GM12878 (cell line): ENCODE results near the gene ZNF888. TPM values are rescaled to one million over a fixed set of nuclear protein-coding genes. Genes with fewer than 3 reads are reported as not detected.

Experiments
- ATAC-seq: fragments of 200-7000 bp; cut with Tn5 transposase; 3 replicates; pipeline ENCODE4 v1.9.1; 2020; ENCODE audit warnings: mild to moderate bottlenecking, moderate library complexity
- BruUV-seq: library from RNA; stranded (reverse); fragments of 400-500 nt; replicated peaks from 2 replicates; lab custom pipeline; 2021; lab: Mats Ljungman, UMichigan
- CTCF ChIA-PET: fragments of 300-600 bp; sonication (Branson Sonifier 250); formaldehyde crosslinking; extraction: SDS; loops from one replicate; lab custom pipeline; 2021; ENCODE audit warnings: inconsistent platforms; lab: Yijun Ruan, JAX
- POLR2A ChIA-PET: fragments of 350-600 bp; formaldehyde crosslinking; extraction: SDS; loops from one replicate; lab custom pipeline; 2021; ENCODE audit warnings: inconsistent platforms; lab: Charles Lee
- RAD21 ChIA-PET: fragments of 300-600 bp; sonication (Branson Sonifier 250); formaldehyde crosslinking; loops from one replicate; lab custom pipeline; 2023; ENCODE audit warnings: antibody characterized with exemption; ENCODE audit not compliant: unreplicated experiment; lab: Charles Lee
- SMC1A ChIA-PET: fragments of 300-600 bp; sonication (Branson Sonifier 250); formaldehyde crosslinking; loops from one replicate; lab custom pipeline; 2023; ENCODE audit not compliant: unreplicated experiment, uncharacterized antibody; lab: Charles Lee
- DNase-seq: peaks from one replicate; pipeline ENCODE4 v3.0.0-alpha.2; 2011; ENCODE audit warnings: low read depth, low spot score
- FAIRE-seq: peaks from 3 replicates; lab custom pipeline; 2011; peaks lifted over from hg19 to GRCh38; lab: Jason Lieb, UNC
- H2AFZ ChIP-seq: 2 replicates; pipeline ENCODE4 v1.6.0; 2011; ENCODE audit warnings: low read depth, low read length, control low read depth; ENCODE audit not compliant: control insufficient read depth
- H3K27ac ChIP-seq: 2 replicates; pipeline ENCODE4 v1.5.1; 2011; ENCODE audit warnings: control low read depth; ENCODE audit not compliant: control insufficient read depth, insufficient read depth
- H3K27me3 ChIP-seq, 2 experiments: replicated peaks in 1 of 2; 2 replicates each; pipeline versions ENCODE4 v1.6.0 to v1.6.1; 2011; ENCODE audit warnings: low read length in 1 of 2; ENCODE audit not compliant: control insufficient read depth in 2 of 2, insufficient read depth in 2 of 2
- H3K36me3 ChIP-seq, 2 experiments: 2 replicates each; pipeline ENCODE4 v1.5.1; 2011; ENCODE audit warnings: low read length in 1 of 2; ENCODE audit not compliant: control insufficient read depth in 2 of 2, insufficient read depth in 2 of 2
- H3K4me1 ChIP-seq: 2 replicates; pipeline ENCODE4 v1.6.1; 2011; ENCODE audit warnings: mild to moderate bottlenecking, low read length, moderate library complexity, mixed read lengths; ENCODE audit not compliant: control insufficient read depth, insufficient read depth
- H3K4me2 ChIP-seq: 2 replicates; pipeline ENCODE4 v1.6.0; 2011; ENCODE audit warnings: control low read depth; ENCODE audit not compliant: control insufficient read depth, insufficient read depth
- H3K4me3 ChIP-seq: fragments of 200-600 bp; sonication (generic); 2 replicates; pipeline ENCODE4 v1.5.1; 2016
- H3K79me2 ChIP-seq: 2 replicates; pipeline ENCODE4 v1.6.0; 2011; ENCODE audit warnings: low read length; ENCODE audit not compliant: control insufficient read depth, insufficient read depth
- H3K9ac ChIP-seq: 2 replicates; pipeline ENCODE4 v1.8.0; 2011; ENCODE audit warnings: low read length, control low read depth, mixed read lengths; ENCODE audit not compliant: control insufficient read depth, insufficient read depth
- H3K9me3 ChIP-seq: replicated peaks from 3 replicates; pipeline ENCODE4 v1.5.1; 2011; ENCODE audit warnings: mild to moderate bottlenecking, low read length; ENCODE audit not compliant: control insufficient read depth, insufficient read depth
- H4K20me1 ChIP-seq: 2 replicates; pipeline ENCODE4 v1.6.0; 2011; ENCODE audit not compliant: control insufficient read depth, insufficient read depth
- CREM ChIP-seq: IDR thresholded peaks from 2 replicates; pipeline ENCODE4 v1.6.1; 2014; ENCODE audit warnings: antibody characterized with exemption, low read depth
- FOXM1 ChIP-seq: IDR thresholded peaks from 2 replicates; pipeline ENCODE4 v1.6.1; 2012; ENCODE audit warnings: low read depth, mild to moderate bottlenecking, inconsistent platforms, low read length, moderate library complexity
- MYB ChIP-seq: fragments of 150-350 bp; IDR thresholded peaks from 2 replicates; pipeline ENCODE4 v1.6.1; 2014; ENCODE audit warnings: mild to moderate bottlenecking, low read depth, low read length, borderline replicate concordance
- MYC ChIP-seq: IDR thresholded peaks from 2 replicates; pipeline ENCODE4 v1.6.1; 2011; ENCODE audit warnings: mild to moderate bottlenecking, low read length, moderate library complexity, inconsistent platforms; ENCODE audit not compliant: insufficient read depth, insufficient replicate concordance, insufficient read length, severe bottlenecking
- NFXL1 ChIP-seq: fragments of 450-650 bp; IDR thresholded peaks from 2 replicates; pipeline ENCODE4 v1.6.1; 2017; ENCODE audit warnings: antibody characterized with exemption, mild to moderate bottlenecking, borderline replicate concordance
- PRDM15 ChIP-seq: fragments of 450-650 bp; formaldehyde crosslinking; IDR thresholded peaks from 2 replicates; pipeline ENCODE4 v1.4.0; 2020; ENCODE audit warnings: mild to moderate bottlenecking, moderate library complexity
- RCOR1 ChIP-seq: conservative IDR thresholded peaks from 2 replicates; pipeline ENCODE4 v1.6.1; 2012; ENCODE audit warnings: low read depth, low read length, improper control_type of control experiment
- SUPT20H ChIP-seq: IDR thresholded peaks from 2 replicates; pipeline ENCODE4 v1.6.1; 2011; ENCODE audit warnings: low read depth, mild to moderate bottlenecking, low read length, moderate library complexity, borderline replicate concordance; ENCODE audit not compliant: control insufficient read depth
- TCF7 ChIP-seq: IDR thresholded peaks from 2 replicates; pipeline ENCODE4 v1.6.1; 2014; ENCODE audit warnings: antibody characterized with exemption, borderline replicate concordance
- WGBS: methylation state at CpG from one replicate; pipeline ENCODE4 v1.1.6; 2016; ENCODE audit warnings: low lambda C conversion rate; ENCODE audit not compliant: insufficient replicate concordance, insufficient coverage; ENCODE audit errors: missing lambda C conversion rate; 5-methylcytosine and 5-hydroxymethylcytosine counted together
- in situ Hi-C: fragments of 300-500 bp; cut with MboI; formaldehyde crosslinking; loops from 9 replicates; pipeline ENCODE4 v1.14.3; 2018; ENCODE audit warnings: mixed read lengths
- intact Hi-C: fragments of 100-400 bp; cut with micrococcal nuclease; formaldehyde crosslinking; loops from one replicate; pipeline ENCODE4 v1.14.2; 2022; ENCODE audit not compliant: unreplicated experiment
- polyA plus RNA-seq, 11 experiments: library from polyadenylated mRNA; depleted of rRNA in 4 of 11; unstranded in 6 of 11; stranded (reverse) in 5 of 11; fragments of >200 nt; fragmentation: Nextera tagmentation in 4 of 11; fragmentation: Illumina TruSeq in 1 of 11; extraction: Ambion mirVana in 4 of 11; extraction: Trizol in 1 of 11; gene quantifications; 1 replicate in 1 of 11; 2 replicates in 10 of 11; pipeline versions ENCODE4 v1.2.1 to v1.2.3, GENCODE V29; 2011 to 2016; ENCODE audit warnings: inconsistent platforms in 2 of 11, missing spikeins in 2 of 11, low read depth in 1 of 11
- total RNA-seq, 4 experiments: library from RNA; depleted of rRNA in 3 of 4; stranded (reverse); fragments of >200 nt in 3 of 4; fragmentation: Illumina TruSeq in 1 of 4; extraction: Trizol in 1 of 4; gene quantifications; 2 replicates each; pipeline versions ENCODE4 v1.2.1 to v1.2.3, GENCODE V29; 2013 to 2021
- TF ChIP-seq, protein P1 (sequence below): IDR thresholded peaks from 2 replicates; pipeline ENCODE4 v1.6.1; 2011; ENCODE audit warnings: borderline replicate concordance, low read depth, mild to moderate bottlenecking, moderate library complexity, mixed read lengths, low read length; ENCODE audit not compliant: insufficient read depth; ENCODE audit errors: extremely low read length
- TF ChIP-seq, protein P2 (sequence below): fragments of 450-650 bp; IDR thresholded peaks from 2 replicates; pipeline ENCODE4 v1.6.1; 2018; ENCODE audit warnings: borderline replicate concordance, mild to moderate bottlenecking; ENCODE audit not compliant: partially characterized antibody

The ZNF888 gene
- total and polyA plus RNA-seq, 10 of the 15 experiments (the other 5 are each of a cell fraction or from before 2014, with no cell fraction given) = 0.26 to 4.3 (median 2.7) TPM

DNA sequence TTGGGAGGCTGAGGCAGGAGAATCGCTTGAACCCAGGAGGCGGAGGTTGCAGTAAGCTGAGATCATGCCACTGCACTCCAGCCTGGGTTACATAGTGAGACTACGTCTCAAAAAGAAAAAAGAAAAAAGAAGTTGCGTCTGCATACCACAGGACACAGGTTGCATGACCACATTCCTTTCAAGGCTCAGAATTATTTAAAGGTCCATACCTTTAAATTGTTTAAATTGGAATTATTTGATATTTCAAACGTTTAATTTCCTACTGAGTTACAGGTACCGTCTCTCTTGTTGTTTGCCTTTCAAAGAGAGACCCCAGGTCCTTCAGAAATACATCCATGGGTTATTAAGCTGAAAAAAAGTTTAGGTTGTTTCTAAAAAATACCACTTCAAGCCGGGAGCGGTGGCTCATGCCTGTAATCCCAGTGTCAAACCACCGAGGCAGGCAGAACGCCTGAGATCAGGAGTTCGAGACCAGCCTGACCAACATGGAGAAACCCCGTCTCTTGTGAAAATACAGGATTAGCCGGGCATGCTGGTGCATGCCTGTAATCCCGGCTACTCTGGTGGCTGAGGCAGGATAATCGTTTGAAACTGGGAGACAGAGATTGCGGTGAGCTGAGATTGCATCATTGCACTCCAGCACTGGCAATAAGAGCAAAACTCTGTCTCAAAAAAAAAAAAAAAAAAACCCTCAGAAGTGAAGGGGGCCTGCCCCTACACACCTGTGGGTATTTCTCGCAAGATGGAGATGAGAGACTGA, 20.8 kb upstream of the ZNF888 start (continued):
- TF ChIP-seq PRDM15 (CRISPR knock-in tag) = no peak

GRCh38 chr19:52943134-52943883, 20.1 kb upstream of the ZNF888 start:
- no TSS peak for BruUV-seq
- peak overlapping the region; percentile 18; the same call in 1 of the 2 replicates for H3K27ac ChIP-seq
- peaks cover 4% of the 10 kb centered on the region for H3K79me2 ChIP-seq
- no peaks in the 10 kb centered on the region for H3K4me1 ChIP-seq
- peak overlapping the region; percentile 87 for H3K4me2 ChIP-seq
- ATAC-seq (peak; percentile 22; the same call in 2 of the 3 replicates), FAIRE-seq (no peak), DNase-seq (no peak)
- intact Hi-C loops = no loop called here
- CTCF ChIA-PET = no interaction called here
- SMC1A ChIA-PET = interaction anchor here (0.9 kb wide), 1 partner anchor 20 kb away, joined by 3 read pairs; the partner anchor contains the start of gene ZNF816
- no peaks in the 10 kb centered on the region for H4K20me1 ChIP-seq
- H3K4me3 ChIP-seq = peak overlapping the region; percentile 90
- H2AFZ ChIP-seq = peak overlapping the region; percentile 89
- peak overlapping the region; percentile 38; the same call in 1 of the 2 replicates for H3K9ac ChIP-seq
- peaks cover 2% of the 10 kb centered on the region; the same call in 1 of the 3 replicates for H3K9me3 ChIP-seq
- POLR2A ChIA-PET = interaction anchor here (0.7 kb wide), 1 partner anchor 20 kb away, joined by 3 read pairs; no protein-coding TSS in a partner anchor
- in situ Hi-C loops = loop anchor here (5.0 kb wide), 1 partner anchor 86 kb away; the partner anchor contains the start of gene ZNF468
- no peaks in the 10 kb centered on the region for H3K27me3 ChIP-seq
- RAD21 ChIA-PET = no interaction called here
- no peaks in the 10 kb centered on the region for H3K36me3 ChIP-seq
- WGBS = 70% methylated on average over 29 of the region's 29 CpGs
- TF ChIP-seq, protein P1, sequence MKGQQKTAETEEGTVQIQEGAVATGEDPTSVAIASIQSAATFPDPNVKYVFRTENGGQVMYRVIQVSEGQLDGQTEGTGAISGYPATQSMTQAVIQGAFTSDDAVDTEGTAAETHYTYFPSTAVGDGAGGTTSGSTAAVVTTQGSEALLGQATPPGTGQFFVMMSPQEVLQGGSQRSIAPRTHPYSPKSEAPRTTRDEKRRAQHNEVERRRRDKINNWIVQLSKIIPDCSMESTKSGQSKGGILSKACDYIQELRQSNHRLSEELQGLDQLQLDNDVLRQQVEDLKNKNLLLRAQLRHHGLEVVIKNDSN = no peak
- TF ChIP-seq, protein P2, sequence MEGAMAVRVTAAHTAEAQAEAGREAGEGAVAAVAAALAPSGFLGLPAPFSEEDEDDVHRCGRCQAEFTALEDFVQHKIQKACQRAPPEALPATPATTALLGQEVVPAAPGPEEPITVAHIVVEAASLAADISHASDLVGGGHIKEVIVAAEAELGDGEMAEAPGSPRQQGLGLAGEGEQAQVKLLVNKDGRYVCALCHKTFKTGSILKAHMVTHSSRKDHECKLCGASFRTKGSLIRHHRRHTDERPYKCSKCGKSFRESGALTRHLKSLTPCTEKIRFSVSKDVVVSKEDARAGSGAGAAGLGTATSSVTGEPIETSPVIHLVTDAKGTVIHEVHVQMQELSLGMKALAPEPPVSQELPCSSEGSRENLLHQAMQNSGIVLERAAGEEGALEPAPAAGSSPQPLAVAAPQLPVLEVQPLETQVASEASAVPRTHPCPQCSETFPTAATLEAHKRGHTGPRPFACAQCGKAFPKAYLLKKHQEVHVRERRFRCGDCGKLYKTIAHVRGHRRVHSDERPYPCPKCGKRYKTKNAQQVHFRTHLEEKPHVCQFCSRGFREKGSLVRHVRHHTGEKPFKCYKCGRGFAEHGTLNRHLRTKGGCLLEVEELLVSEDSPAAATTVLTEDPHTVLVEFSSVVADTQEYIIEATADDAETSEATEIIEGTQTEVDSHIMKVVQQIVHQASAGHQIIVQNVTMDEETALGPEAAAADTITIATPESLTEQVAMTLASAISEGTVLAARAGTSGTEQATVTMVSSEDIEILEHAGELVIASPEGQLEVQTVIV = no peak
- TF ChIP-seq FOXM1 = no peak
- TF ChIP-seq MYB = no peak
- no peak for TF ChIP-seq RCOR1
- no peak for TF ChIP-seq NFXL1
- TF ChIP-seq CREM = no peak
- no peak for TF ChIP-seq TCF7
- TF ChIP-seq SUPT20H = no peak
- no peak for TF ChIP-seq MYC
